ENCODE results near the gene ANKH. TPM values are rescaled to one million over a fixed set of nuclear protein-coding genes. Genes with fewer than 3 reads are reported as not detected.

The ANKH gene
- total RNA-seq, 1 experiment from 2014 or later: 81.4 TPM

- CTCF ChIA-PET: no interaction called here
- Histone ChIP-seq H3K27ac (no peak overlapping the region), H3K79me2 (ENCODE audit: low read depth) (no peaks in the 10 kb centered on the region), H3K9me3 (ENCODE audit: insufficient read depth, low read depth) (no peaks in the 10 kb centered on the region), H3K9me2 (ENCODE audit: insufficient read depth) (no peaks in the 10 kb centered on the region), H4K20me1 (ENCODE audit: insufficient read depth) (no peaks in the 10 kb centered on the region), H3K36me3 (ENCODE audit: low read depth) (no peaks in the 10 kb centered on the region), H3K4me1 (replicated peaks; ENCODE audit: insufficient read depth) (no peaks in the 10 kb centered on the region), H3K4me2 (no peak overlapping the region), H2AFZ (no peak overlapping the region), H3K4me3 (no peak overlapping the region), H3K27me3 (ENCODE audit: insufficient read depth, low read depth) (peaks cover 6% of the 10 kb centered on the region; the same call in 1 of the 2 replicates), H3F3A (ENCODE audit: insufficient read depth, low read depth) (no peaks in the 10 kb centered on the region)
- POLR2A ChIA-PET (ENCODE audit: unreplicated experiment): no interaction called here
- intact Hi-C loops (cut with micrococcal nuclease; ENCODE audit: unreplicated experiment): no loop called here
- BruUV-seq (replicated peaks): no TSS peak
- TF ChIP-seq, protein P1, sequence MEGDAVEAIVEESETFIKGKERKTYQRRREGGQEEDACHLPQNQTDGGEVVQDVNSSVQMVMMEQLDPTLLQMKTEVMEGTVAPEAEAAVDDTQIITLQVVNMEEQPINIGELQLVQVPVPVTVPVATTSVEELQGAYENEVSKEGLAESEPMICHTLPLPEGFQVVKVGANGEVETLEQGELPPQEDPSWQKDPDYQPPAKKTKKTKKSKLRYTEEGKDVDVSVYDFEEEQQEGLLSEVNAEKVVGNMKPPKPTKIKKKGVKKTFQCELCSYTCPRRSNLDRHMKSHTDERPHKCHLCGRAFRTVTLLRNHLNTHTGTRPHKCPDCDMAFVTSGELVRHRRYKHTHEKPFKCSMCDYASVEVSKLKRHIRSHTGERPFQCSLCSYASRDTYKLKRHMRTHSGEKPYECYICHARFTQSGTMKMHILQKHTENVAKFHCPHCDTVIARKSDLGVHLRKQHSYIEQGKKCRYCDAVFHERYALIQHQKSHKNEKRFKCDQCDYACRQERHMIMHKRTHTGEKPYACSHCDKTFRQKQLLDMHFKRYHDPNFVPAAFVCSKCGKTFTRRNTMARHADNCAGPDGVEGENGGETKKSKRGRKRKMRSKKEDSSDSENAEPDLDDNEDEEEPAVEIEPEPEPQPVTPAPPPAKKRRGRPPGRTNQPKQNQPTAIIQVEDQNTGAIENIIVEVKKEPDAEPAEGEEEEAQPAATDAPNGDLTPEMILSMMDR (conservative IDR thresholded peaks at IDR 0.05): no peak
- TF ChIP-seq EZH2 (IDR thresholded peaks at IDR 0.05; ENCODE audit: low read depth): no peak
- no peak for DNase-seq
Observed at GRCh38 chr5:14783691-14784090, 87.9 kb downstream of the ANKH start.

GRCh38 chr5:14782591-14782990 lies 89.0 kb downstream of the ANKH start:
- BruUV-seq (replicated peaks): no TSS peak
- no peaks in the 10 kb centered on the region for H3K79me2 ChIP-seq (ENCODE audit: low read depth)
- H2AFZ ChIP-seq: no peak overlapping the region
- H4K20me1 ChIP-seq (ENCODE audit: insufficient read depth): no peaks in the 10 kb centered on the region
- no peak for TF ChIP-seq EZH2 (IDR thresholded peaks at IDR 0.05; ENCODE audit: low read depth)
- TF ChIP-seq, protein P1 (conservative IDR thresholded peaks at IDR 0.05): no peak
- intact Hi-C loops (cut with micrococcal nuclease; ENCODE audit: unreplicated experiment): no loop called here
- H3K4me2 ChIP-seq: no peak overlapping the region
- no peaks in the 10 kb centered on the region for H3K36me3 ChIP-seq (ENCODE audit: low read depth)
- H3K27ac ChIP-seq: no peak overlapping the region
- DNase-seq: no peak
- H3K9me2 ChIP-seq (ENCODE audit: insufficient read depth): no peaks in the 10 kb centered on the region
- CTCF ChIA-PET: interaction anchor here (0.7 kb wide), 1 partner anchor 61 kb away, joined by 3 read pairs; no protein-coding TSS in a partner anchor
- no peaks in the 10 kb centered on the region for H3K4me1 ChIP-seq (replicated peaks; ENCODE audit: insufficient read depth)
- H3F3A ChIP-seq (ENCODE audit: insufficient read depth, low read depth): no peaks in the 10 kb centered on the region
- H3K4me3 ChIP-seq: no peak overlapping the region
- POLR2A ChIA-PET (ENCODE audit: unreplicated experiment): no interaction called here
- no peaks in the 10 kb centered on the region for H3K9me3 ChIP-seq (ENCODE audit: insufficient read depth, low read depth)
- H3K27me3 ChIP-seq (ENCODE audit: insufficient read depth, low read depth): peaks cover 8% of the 10 kb centered on the region; the same call in 1 of the 2 replicates

DNA sequence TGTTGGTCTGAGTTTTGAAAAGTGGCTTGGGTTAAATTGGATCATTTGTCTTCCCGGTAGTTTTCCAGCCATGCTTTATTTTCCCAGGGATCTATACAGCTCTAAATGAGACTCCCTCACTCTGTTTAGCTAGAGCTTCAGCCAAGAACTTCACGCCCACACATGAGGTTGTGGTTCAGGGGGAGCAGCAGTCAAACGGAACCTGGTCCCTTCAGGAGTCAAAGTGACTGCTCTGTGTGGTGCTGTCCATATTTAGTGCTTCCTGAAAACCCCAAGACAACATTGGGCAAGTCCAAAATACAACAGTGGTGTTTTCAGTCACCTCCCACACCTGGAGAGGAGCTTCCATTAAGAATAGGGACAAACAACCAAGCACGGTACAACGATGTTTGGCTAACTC lies 90.5 kb downstream of the ANKH start:
- CTCF ChIA-PET: interaction anchor here (0.6 kb wide), 1 partner anchor 329 kb away, joined by 4 read pairs; no protein-coding TSS in a partner anchor
- Histone ChIP-seq H3K9me3 (ENCODE audit: insufficient read depth, low read depth) (no peaks in the 10 kb centered on the region), H3K36me3 (ENCODE audit: low read depth) (no peaks in the 10 kb centered on the region), H3K4me1 (replicated peaks; ENCODE audit: insufficient read depth) (no peaks in the 10 kb centered on the region), H4K20me1 (ENCODE audit: insufficient read depth) (no peaks in the 10 kb centered on the region), H3K4me3 (no peak overlapping the region), H3F3A (ENCODE audit: insufficient read depth, low read depth) (no peaks in the 10 kb centered on the region), H3K79me2 (ENCODE audit: low read depth) (no peaks in the 10 kb centered on the region), H3K4me2 (no peak overlapping the region), H3K27me3 (ENCODE audit: insufficient read depth, low read depth) (peaks cover 14% of the 10 kb centered on the region; the same call in 1 of the 2 replicates), H3K27ac (no peak overlapping the region), H2AFZ (no peak overlapping the region), H3K9me2 (ENCODE audit: insufficient read depth) (no peaks in the 10 kb centered on the region)
- BruUV-seq (replicated peaks): no TSS peak
- TF ChIP-seq EZH2 (IDR thresholded peaks at IDR 0.05; ENCODE audit: low read depth): no peak
- TF ChIP-seq, protein P1 (conservative IDR thresholded peaks at IDR 0.05): no peak
- intact Hi-C loops (cut with micrococcal nuclease; ENCODE audit: unreplicated experiment): no loop called here
- POLR2A ChIA-PET (ENCODE audit: unreplicated experiment): no interaction called here
- no peak for DNase-seq
